ENCODE measurements around the gene OPN4.

The OPN4 gene

DNA sequence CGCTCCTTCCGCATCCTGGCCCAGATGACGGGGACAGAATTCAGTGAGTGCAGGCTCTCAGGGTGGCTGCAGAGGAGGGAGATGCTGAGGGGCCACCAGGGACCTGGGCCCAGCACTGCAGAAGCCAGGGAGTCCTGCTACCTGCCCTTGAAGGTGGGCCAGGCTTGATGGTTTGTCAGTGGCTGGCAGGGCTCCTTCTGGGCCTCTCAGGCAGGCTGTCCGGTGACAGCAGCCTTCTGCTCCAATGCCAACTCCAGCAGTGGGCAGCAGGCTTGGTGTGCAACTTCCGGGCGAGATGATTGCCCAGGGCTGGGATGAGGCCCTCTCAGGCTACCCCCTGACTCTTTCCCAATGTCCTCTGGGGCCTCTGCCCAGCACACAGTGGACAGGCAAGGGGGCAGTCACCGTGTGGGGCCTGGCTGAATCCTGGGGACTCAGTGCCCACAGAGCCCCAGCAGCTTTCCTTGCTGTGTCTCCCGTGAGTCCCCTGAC is 37.7 kb downstream of the OPN4 start:
- no peaks in the 10 kb centered on the region for H3K36me3 Mint-ChIP-seq (ENCODE audit: insufficient read depth)
- DNase-seq (ENCODE audit: low spot score in 2 of 2): no peak
- no peak overlapping the region for H3K4me3 Mint-ChIP-seq
- H3K27ac Mint-ChIP-seq (ENCODE audit: low read depth): no peak overlapping the region
- peaks cover 13% of the 10 kb centered on the region for H3K4me1 Mint-ChIP-seq
- no peaks in the 10 kb centered on the region for H3K9me3 Mint-ChIP-seq
- no peaks in the 10 kb centered on the region for H3K27me3 Mint-ChIP-seq
- no peak for ATAC-seq (replicated peaks; ENCODE audit: extremely low read depth, poor library complexity, severe bottlenecking)

DNA sequence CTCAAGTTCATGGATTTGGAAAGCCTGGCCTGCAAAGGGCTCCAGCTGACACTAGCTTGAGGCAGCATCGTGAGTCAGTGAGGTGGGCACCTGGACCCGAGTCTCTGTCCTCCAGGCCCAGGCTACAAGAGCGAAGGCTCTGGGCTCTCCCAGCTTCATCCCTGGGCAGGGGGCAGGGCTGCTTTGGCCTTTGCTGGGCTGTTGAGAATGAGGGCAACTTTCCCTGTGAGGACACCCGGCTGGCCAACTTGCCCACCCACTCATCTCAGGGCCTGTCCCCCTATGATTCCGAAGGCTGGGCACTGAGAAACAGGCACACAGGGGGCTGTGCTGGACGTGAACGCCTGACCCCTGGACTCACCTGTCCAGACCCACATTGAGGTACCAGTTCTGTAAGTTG is 38.3 kb downstream of the OPN4 start:
- no peaks in the 10 kb centered on the region for H3K36me3 Mint-ChIP-seq (ENCODE audit: insufficient read depth)
- no peak overlapping the region for H3K27ac Mint-ChIP-seq (ENCODE audit: low read depth)
- H3K27me3 Mint-ChIP-seq: no peaks in the 10 kb centered on the region
- H3K4me3 Mint-ChIP-seq: no peak overlapping the region
- ATAC-seq (replicated peaks; ENCODE audit: extremely low read depth, poor library complexity, severe bottlenecking) (no peak), DNase-seq (ENCODE audit: low spot score in 2 of 2) (no peak)
- H3K9me3 Mint-ChIP-seq: no peaks in the 10 kb centered on the region
- peaks cover 13% of the 10 kb centered on the region for H3K4me1 Mint-ChIP-seq

DNA sequence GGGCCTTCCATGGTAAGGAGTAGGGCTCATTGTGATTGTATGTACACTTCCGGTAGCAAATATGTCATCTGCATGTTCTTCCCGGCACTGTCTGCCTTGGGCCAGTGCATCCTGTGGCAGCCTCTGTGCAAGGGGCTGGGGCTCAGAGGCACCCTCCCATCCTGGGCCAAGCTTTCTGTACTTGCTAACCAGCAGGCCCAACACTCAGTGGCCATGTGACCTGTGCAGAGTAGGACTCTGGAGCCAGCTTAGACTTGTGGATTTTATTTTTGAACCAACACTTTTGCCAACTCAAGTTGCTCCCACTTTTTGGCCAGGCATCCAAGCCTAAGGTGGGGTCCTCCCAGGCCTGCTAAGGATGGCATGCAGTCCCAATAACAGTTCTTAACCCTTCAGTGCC is 38.9 kb downstream of the OPN4 start:
- ATAC-seq (replicated peaks; ENCODE audit: extremely low read depth, poor library complexity, severe bottlenecking) (no peak), DNase-seq (ENCODE audit: low spot score in 2 of 2) (no peak)
- Mint-ChIP-seq H3K36me3 (ENCODE audit: insufficient read depth) (no peaks in the 10 kb centered on the region), H3K9me3 (no peaks in the 10 kb centered on the region), H3K4me3 (no peak overlapping the region), H3K4me1 (peaks cover 13% of the 10 kb centered on the region), H3K27ac (ENCODE audit: low read depth) (no peak overlapping the region), H3K27me3 (no peaks in the 10 kb centered on the region)

DNA sequence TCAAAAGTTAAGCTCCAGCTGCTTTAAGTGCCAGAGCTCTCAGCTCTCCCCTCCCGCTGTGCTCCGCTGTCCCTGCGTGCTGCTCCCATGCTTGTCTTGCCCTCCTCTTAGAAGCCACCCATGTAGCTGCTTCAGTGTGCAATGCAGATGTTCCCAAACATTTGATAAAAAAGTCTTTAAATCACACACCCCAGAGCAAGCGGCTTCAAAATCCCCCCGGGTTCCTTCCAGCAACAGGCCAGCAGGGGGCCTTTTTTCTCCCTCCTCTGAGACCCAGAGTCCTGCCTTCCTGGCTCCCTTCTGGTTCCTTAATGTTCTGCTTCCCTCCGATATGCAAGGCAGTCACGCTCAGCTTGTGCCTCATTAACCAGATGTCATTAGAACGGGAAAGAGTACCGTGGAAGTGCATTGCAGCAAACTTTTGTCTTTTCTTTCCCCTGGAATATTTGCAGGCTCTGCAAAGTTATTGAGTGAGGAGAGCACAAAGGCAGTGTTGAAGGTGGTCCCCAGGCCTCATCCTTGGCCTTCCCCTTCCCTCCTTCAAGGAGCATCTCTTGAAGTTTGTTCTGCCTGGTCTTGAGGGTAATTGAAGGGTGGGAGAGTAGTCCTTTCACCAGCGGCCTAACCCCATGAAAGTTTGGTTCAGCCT is 39.5 kb downstream of the OPN4 start:
- no peaks in the 10 kb centered on the region for H3K27me3 Mint-ChIP-seq
- ATAC-seq (replicated peaks; ENCODE audit: extremely low read depth, poor library complexity, severe bottlenecking): no peak

DNA sequence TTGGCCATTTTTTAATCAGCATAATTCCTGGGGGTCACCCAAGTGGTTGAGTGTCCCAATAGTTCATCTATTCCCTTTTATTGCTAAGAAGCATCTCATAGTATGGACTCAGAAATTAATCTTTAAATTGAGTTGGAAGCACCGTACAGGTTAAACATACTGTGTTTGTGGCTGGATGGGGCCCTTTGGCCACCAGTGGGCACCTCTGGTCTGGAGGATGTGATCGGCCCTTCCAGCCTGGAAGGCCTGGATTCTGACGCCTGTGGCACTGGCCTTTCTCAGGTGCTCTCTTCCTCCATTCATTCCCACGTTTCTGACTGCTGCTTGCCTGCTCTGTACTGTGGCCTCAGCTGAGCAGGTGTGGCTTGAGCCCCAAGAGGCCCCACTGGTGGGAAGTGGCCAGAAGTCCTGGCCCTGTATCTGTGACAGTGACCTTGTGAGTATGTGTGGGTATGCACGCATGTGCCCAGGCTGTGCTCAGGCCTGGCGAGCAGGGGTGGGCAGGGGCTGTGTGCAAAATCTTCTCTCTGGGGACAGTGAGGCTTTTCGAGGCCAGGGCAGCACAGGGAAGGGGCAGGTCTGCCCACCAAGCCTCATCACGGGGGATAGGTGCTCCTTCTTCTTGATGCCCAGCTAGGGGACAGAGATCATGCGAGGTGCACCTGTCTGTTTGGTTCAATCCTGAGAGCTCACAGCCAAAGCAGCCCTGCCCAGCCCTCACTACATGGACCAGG is 44.0 kb downstream of the OPN4 start:
- H3K4me1 Mint-ChIP-seq: peaks cover 5% of the 10 kb centered on the region
- ATAC-seq (replicated peaks; ENCODE audit: extremely low read depth, poor library complexity, severe bottlenecking): no peak
- no peaks in the 10 kb centered on the region for H3K36me3 Mint-ChIP-seq (ENCODE audit: insufficient read depth)
- H3K4me3 Mint-ChIP-seq: no peak overlapping the region
- no peaks in the 10 kb centered on the region for H3K9me3 Mint-ChIP-seq
- no peak for DNase-seq (ENCODE audit: low spot score in 2 of 2)
- H3K27ac Mint-ChIP-seq (ENCODE audit: low read depth): no peak overlapping the region
- H3K27me3 Mint-ChIP-seq: no peaks in the 10 kb centered on the region

More for the DNA sequence above, 39.5 kb downstream of the OPN4 start:
- DNase-seq (ENCODE audit: low spot score in 2 of 2): no peak
- Mint-ChIP-seq H3K36me3 (ENCODE audit: insufficient read depth) (no peaks in the 10 kb centered on the region), H3K9me3 (no peaks in the 10 kb centered on the region), H3K4me1 (peaks cover 10% of the 10 kb centered on the region), H3K27ac (ENCODE audit: low read depth) (no peak overlapping the region), H3K4me3 (no peak overlapping the region)

DNA sequence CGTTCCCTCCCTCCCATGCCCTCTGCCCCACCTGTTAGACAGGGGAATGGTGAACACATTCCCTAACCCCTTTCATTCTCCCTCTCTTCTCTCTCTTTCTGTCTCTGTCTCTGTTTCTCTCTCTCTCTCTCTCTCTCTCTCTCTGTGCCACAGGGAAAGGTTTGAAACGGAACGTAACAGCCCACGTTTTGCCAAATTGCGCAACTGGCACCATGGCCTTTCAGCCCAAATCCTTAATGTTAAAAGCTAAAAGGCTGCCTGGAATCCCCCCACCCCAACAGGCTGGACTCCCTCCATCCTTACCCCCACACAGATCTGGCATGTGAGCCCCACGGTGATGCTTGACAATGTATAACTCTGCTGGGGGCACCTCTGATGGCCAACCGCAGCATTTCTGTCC is 44.8 kb downstream of the OPN4 start:
- ATAC-seq (replicated peaks; ENCODE audit: extremely low read depth, poor library complexity, severe bottlenecking) (no peak), DNase-seq (ENCODE audit: low spot score in 2 of 2) (no peak)
- Mint-ChIP-seq H3K9me3 (no peaks in the 10 kb centered on the region), H3K27ac (ENCODE audit: low read depth) (no peak overlapping the region), H3K36me3 (ENCODE audit: insufficient read depth) (no peaks in the 10 kb centered on the region), H3K4me1 (no peaks in the 10 kb centered on the region), H3K27me3 (no peaks in the 10 kb centered on the region), H3K4me3 (no peak overlapping the region)

DNA sequence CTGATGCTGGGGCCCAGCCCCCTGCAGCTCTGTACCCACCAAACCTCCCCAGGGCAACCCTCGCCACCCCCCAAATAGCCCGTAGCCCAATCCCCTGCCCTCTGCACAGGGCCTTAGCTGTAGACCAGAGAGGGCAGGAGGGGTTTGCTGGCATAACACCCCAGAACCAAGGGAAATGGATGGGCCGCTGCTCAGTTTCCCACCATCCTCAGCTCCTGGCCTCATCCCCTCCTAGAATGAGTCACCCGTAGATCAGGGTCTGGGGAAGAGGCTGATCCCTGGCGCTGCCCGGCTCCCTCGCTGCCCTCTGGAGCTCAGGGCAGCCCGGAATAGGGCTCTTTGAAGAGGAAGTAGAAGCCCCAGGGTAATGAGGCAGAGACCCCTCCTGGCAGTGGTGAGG is 45.2 kb downstream of the OPN4 start:
- H3K36me3 Mint-ChIP-seq (ENCODE audit: insufficient read depth): no peaks in the 10 kb centered on the region
- H3K27me3 Mint-ChIP-seq: no peaks in the 10 kb centered on the region
- no peaks in the 10 kb centered on the region for H3K4me1 Mint-ChIP-seq
- DNase-seq (ENCODE audit: low spot score in 2 of 2): no peak
- H3K4me3 Mint-ChIP-seq: no peak overlapping the region
- no peak overlapping the region for H3K27ac Mint-ChIP-seq (ENCODE audit: low read depth)
- no peaks in the 10 kb centered on the region for H3K9me3 Mint-ChIP-seq
- no peak for ATAC-seq (replicated peaks; ENCODE audit: extremely low read depth, poor library complexity, severe bottlenecking)

DNA sequence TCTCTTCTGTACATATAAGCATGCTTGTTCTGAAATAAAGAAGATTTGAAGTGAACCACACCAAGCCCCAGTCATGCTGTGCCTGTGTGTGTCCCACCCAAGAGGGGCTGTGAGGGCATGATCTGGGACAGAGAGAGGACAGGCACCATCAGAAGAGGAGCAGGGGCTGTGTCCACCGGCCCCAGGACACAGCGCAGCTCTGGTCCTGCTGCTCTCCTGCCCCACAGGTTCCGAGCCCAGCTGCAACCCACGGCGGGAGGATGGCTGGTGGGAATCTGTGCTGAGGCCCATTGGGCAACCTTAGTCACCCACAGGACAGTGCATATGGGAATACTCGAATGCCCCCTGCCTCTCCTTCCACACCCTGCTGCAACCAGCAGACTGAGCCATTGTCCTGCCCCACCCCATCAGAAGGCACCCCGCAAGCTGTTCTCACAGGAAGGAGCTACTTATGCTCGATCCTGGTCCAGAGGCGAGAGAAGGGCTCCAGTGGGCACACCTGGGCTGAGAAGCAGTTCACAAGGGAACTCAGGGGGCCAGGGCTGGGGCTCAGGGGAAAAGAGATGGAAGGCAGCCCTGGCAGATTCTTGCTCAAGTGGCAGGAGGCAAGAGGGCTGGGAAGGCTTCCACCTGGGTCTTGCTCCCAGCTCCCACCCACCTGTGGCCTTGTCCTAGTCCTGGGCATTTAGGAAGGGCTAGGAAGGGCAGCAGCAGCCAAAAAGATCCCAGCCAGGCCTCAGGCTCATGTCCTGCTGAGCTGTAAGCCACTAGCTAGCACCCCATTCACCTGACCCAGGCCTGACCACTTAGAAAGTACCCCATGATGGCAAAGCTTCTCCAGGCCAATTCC is 45.9 kb downstream of the OPN4 start:
- no peak overlapping the region for H3K27ac Mint-ChIP-seq (ENCODE audit: low read depth)
- no peak for ATAC-seq (replicated peaks; ENCODE audit: extremely low read depth, poor library complexity, severe bottlenecking)
- no peak overlapping the region for H3K4me3 Mint-ChIP-seq
- H3K27me3 Mint-ChIP-seq: no peaks in the 10 kb centered on the region
- DNase-seq (ENCODE audit: low spot score in 2 of 2): no peak
- no peaks in the 10 kb centered on the region for H3K9me3 Mint-ChIP-seq
- H3K36me3 Mint-ChIP-seq (ENCODE audit: insufficient read depth): no peaks in the 10 kb centered on the region
- H3K4me1 Mint-ChIP-seq: no peaks in the 10 kb centered on the region

- H3K36me3 Mint-ChIP-seq (ENCODE audit: insufficient read depth): no peaks in the 10 kb centered on the region
- H3K4me3 Mint-ChIP-seq: no peak overlapping the region
- no peak for ATAC-seq (replicated peaks; ENCODE audit: extremely low read depth, poor library complexity, severe bottlenecking)
- H3K9me3 Mint-ChIP-seq: no peaks in the 10 kb centered on the region
- DNase-seq (ENCODE audit: low spot score in 2 of 2): no peak
- H3K4me1 Mint-ChIP-seq: no peaks in the 10 kb centered on the region
- H3K27ac Mint-ChIP-seq (ENCODE audit: low read depth): no peak overlapping the region
- no peaks in the 10 kb centered on the region for H3K27me3 Mint-ChIP-seq
These were observed 46.7 kb downstream of the OPN4 start for GRCh38 chr10:86700851-86701617.

DNA sequence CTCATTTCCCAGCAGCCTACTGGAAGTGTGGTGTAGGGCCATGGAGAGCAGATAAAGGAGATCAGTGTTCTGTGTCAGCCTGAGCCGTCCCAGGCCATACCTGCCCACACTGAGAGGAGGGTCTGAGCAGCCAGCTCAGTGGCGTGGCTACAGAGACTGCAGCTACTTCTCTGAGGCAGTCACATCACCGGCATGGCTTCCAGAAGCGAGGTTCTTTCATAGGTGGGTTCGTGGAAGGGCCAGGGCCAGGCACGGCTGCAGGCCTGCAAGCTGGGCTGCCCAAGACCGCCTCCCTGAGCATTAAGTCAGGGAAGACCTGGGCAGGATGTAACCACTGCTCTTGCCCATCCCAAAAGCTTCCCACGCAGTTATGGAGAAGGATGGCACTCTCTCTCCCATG is 48.8 kb downstream of the OPN4 start:
- DNase-seq (ENCODE audit: low spot score in 2 of 2) (no peak), ATAC-seq (replicated peaks; ENCODE audit: extremely low read depth, poor library complexity, severe bottlenecking) (no peak)
- no peaks in the 10 kb centered on the region for H3K4me1 Mint-ChIP-seq
- H3K36me3 Mint-ChIP-seq (ENCODE audit: insufficient read depth): peaks cover 4% of the 10 kb centered on the region
- H3K4me3 Mint-ChIP-seq: no peak overlapping the region
- no peaks in the 10 kb centered on the region for H3K9me3 Mint-ChIP-seq
- no peaks in the 10 kb centered on the region for H3K27me3 Mint-ChIP-seq
- H3K27ac Mint-ChIP-seq (ENCODE audit: low read depth): no peak overlapping the region

DNA sequence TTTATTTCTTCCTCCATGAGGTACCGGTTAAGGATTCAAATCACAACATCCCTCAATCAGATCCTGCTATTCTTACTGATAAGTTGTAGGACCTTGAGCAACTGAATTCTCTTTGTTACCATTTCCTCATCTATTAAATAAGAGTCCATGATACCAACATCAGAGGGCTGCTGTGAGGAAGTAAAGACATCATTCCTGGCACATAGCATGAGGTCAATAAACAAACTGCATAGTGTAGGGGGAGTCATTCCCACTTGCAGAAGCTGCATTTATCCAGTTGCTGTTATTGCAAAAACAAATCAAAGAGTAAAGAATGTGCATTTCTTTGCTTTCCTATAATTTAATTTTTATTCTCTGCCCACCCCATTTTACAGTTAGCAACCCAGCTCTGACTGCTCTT is 50.8 kb downstream of the OPN4 start:
- DNase-seq (ENCODE audit: low spot score in 2 of 2): no peak
- Mint-ChIP-seq H3K9me3 (no peaks in the 10 kb centered on the region), H3K27ac (ENCODE audit: low read depth) (no peak overlapping the region), H3K27me3 (no peaks in the 10 kb centered on the region), H3K4me1 (peaks cover 5% of the 10 kb centered on the region), H3K36me3 (ENCODE audit: insufficient read depth) (peaks cover 4% of the 10 kb centered on the region), H3K4me3 (no peak overlapping the region)
- no peak for ATAC-seq (replicated peaks; ENCODE audit: extremely low read depth, poor library complexity, severe bottlenecking)

DNA sequence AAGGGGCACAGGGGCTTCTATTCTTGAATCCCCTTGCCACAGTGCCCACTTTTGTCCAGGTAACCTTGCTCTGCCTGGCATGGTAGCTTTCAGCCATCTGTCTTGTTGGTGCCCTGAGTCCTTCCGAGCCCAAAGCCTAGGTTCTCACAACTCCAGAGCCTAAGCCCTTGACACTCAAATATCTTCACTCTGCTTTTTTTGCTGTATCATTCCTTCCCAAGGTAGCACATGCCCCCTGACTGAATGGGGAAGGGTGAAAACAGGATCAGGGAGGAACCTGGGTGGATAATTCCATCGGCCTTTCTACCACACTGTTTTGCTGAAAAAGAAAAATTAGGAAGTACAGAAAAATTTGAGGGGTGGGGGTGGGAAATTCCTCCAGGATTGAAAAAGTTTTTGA is 51.6 kb downstream of the OPN4 start:
- Mint-ChIP-seq H3K27ac (ENCODE audit: low read depth) (no peak overlapping the region), H3K27me3 (no peaks in the 10 kb centered on the region), H3K4me3 (no peak overlapping the region), H3K36me3 (ENCODE audit: insufficient read depth) (peaks cover 6% of the 10 kb centered on the region), H3K9me3 (no peaks in the 10 kb centered on the region), H3K4me1 (peaks cover 10% of the 10 kb centered on the region)
- DNase-seq (ENCODE audit: low spot score in 2 of 2) (no peak), ATAC-seq (replicated peaks; ENCODE audit: extremely low read depth, poor library complexity, severe bottlenecking) (no peak)

All from central memory CD8-positive, alpha-beta T cell (primary cell).